OCI-LY3 (cell line): ENCODE data around the gene SLC13A2.

Experiments used
- H2AFZ ChIP-seq: fragments of 200-600, 300-600 bp; shearing (Covaris generic); 2 replicates; pipeline ENCODE4 v1.6.0; 2014; ENCODE audit warnings: antibody characterized with exemption, low read depth, low read length
- H3K27ac ChIP-seq: fragments of 200-600, 300-600 bp; sonication (generic); 2 replicates; pipeline ENCODE4 v1.5.1; 2014; ENCODE audit warnings: mild to moderate bottlenecking, low read length, moderate library complexity, mixed read lengths
- H3K27me3 ChIP-seq: fragments of 200-600, 300-600 bp; sonication (generic); 2 replicates; pipeline ENCODE4 v1.6.1; 2014; ENCODE audit warnings: low read depth, low read length, mixed read lengths
- H3K36me3 ChIP-seq: fragments of 200-600, 300-600 bp; sonication (generic); replicated peaks from 2 replicates; pipeline ENCODE3; 2014; ENCODE audit warnings: low read depth, low read length, mixed read lengths
- H3K4me1 ChIP-seq: fragments of 300-600, 200-600 bp; sonication (generic); 2 replicates; pipeline ENCODE4 v1.6.1; 2014; ENCODE audit warnings: low read length, mixed read lengths
- H3K4me2 ChIP-seq: fragments of 200-600, 300-600 bp; sonication (generic); 2 replicates; pipeline ENCODE4 v1.6.1; 2014; ENCODE audit warnings: low read length, mixed read lengths
- H3K4me3 ChIP-seq: fragments of 300-600, 200-600 bp; sonication (generic); 2 replicates; pipeline ENCODE4 v1.5.1; 2014; ENCODE audit warnings: antibody characterized with exemption, mild to moderate bottlenecking, low read length, moderate library complexity
- H3K79me2 ChIP-seq: fragments of 300-600, 200-600 bp; shearing (Covaris generic); 2 replicates; pipeline ENCODE4 v1.6.1; 2014; ENCODE audit warnings: mild to moderate bottlenecking, low read length, mixed read lengths
- H3K9ac ChIP-seq: fragments of 300-600, 200-600 bp; shearing (Covaris generic); 2 replicates; pipeline ENCODE4 v1.6.0; 2014; ENCODE audit warnings: mild to moderate bottlenecking, low read length, moderate library complexity
- H3K9me3 ChIP-seq: fragments of 200-600, 300-600 bp; shearing (Covaris generic); 2 replicates; pipeline ENCODE4 v1.6.1; 2014; ENCODE audit warnings: low read length, mixed read lengths; ENCODE audit not compliant: insufficient read depth
- H4K20me1 ChIP-seq: fragments of 200-600, 300-600 bp; sonication (generic); 2 replicates; pipeline ENCODE4 v1.6.1; 2016; ENCODE audit warnings: low read length, mixed read lengths; ENCODE audit not compliant: insufficient read depth
- EZH2phosphoT487 ChIP-seq: fragments of 200-600 bp; shearing (Covaris generic); IDR thresholded peaks from 2 replicates; pipeline ENCODE4 v1.6.1; 2018; ENCODE audit warnings: antibody characterized with exemption, mixed run types, low read depth
- TF ChIP-seq, protein P1 (sequence below): fragments of 200-600, 300-600 bp; sonication (generic); IDR thresholded peaks from 2 replicates; pipeline ENCODE4 v1.5.1; 2014; ENCODE audit warnings: antibody characterized with exemption, low read length, low read depth

SLC13A2 gene

DNA sequence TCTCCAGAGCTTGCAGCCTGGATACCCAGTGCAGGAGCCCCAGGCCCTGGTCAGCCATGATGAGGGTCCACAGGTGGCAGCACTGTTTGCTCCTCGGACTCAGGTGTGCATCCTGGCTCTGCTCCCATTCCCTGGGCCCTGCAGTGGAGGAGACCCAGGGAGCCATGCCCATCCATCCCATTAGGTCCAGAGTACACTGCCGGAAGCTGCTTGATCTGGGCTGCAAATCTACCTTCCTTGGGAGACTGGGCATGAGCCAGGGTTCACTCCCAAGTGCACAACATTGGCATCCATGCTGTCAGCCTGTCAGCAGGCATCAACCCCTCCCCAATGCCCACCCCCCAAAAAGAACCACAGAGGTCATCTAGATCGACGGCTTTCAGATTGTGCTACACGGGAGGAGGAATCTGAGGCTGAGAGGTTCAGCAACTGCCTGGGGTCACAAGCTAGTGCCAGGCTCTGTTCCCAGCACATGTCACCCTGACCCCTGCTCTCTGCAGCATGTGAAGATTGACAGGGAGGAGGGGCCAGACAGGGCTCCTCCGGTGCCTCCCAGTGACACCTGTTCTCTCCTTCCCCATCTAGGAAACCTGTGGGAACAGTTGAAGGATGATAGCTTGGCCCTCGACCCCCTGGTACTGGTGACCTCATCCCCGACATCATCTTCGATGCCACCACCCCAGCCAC lies 63.2 kb downstream of the SLC13A2 start:
- Histone ChIP-seq H3K4me2 (no peak overlapping the region), H3K9ac (no peak overlapping the region), H3K4me1 (peaks cover 21% of the 10 kb centered on the region), H3K79me2 (no peaks in the 10 kb centered on the region), H3K4me3 (no peak overlapping the region), H3K9me3 (no peaks in the 10 kb centered on the region), H3K36me3 (no peaks in the 10 kb centered on the region), H3K27ac (no peak overlapping the region), H2AFZ (no peak overlapping the region), H4K20me1 (no peaks in the 10 kb centered on the region), H3K27me3 (peaks cover 1% of the 10 kb centered on the region; the same call in 1 of the 2 replicates)
- no peak for TF ChIP-seq EZH2phosphoT487
- TF ChIP-seq, protein P1, sequence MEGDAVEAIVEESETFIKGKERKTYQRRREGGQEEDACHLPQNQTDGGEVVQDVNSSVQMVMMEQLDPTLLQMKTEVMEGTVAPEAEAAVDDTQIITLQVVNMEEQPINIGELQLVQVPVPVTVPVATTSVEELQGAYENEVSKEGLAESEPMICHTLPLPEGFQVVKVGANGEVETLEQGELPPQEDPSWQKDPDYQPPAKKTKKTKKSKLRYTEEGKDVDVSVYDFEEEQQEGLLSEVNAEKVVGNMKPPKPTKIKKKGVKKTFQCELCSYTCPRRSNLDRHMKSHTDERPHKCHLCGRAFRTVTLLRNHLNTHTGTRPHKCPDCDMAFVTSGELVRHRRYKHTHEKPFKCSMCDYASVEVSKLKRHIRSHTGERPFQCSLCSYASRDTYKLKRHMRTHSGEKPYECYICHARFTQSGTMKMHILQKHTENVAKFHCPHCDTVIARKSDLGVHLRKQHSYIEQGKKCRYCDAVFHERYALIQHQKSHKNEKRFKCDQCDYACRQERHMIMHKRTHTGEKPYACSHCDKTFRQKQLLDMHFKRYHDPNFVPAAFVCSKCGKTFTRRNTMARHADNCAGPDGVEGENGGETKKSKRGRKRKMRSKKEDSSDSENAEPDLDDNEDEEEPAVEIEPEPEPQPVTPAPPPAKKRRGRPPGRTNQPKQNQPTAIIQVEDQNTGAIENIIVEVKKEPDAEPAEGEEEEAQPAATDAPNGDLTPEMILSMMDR = no peak

DNA sequence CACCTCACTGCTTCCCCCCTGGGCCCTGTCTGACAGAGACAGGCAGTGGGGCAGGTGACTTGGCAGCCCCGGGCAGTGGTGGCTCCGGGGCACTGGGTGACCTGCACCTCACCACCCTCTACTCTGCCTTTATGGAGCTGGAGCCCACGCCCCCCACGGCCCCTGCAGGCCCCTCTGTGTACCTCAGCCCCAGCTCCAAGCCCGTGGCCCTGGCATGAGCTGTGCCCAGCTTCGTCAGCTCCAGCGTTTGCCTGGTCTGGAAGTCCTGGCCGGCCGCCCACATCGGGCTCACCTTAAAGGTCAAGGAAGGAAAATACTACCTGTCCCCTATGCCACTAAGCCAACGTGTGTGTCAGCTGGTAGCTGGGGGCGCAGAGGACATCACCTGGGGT lies 63.8 kb downstream of the SLC13A2 start:
- Histone ChIP-seq H3K79me2 (no peaks in the 10 kb centered on the region), H3K27ac (no peak overlapping the region), H3K4me1 (peaks cover 21% of the 10 kb centered on the region), H3K9ac (no peak overlapping the region), H3K4me3 (no peak overlapping the region), H3K36me3 (no peaks in the 10 kb centered on the region), H4K20me1 (no peaks in the 10 kb centered on the region), H3K27me3 (no peaks in the 10 kb centered on the region), H2AFZ (no peak overlapping the region), H3K4me2 (no peak overlapping the region), H3K9me3 (no peaks in the 10 kb centered on the region)
- TF ChIP-seq, protein P1 = no peak
- TF ChIP-seq EZH2phosphoT487 = no peak

DNA sequence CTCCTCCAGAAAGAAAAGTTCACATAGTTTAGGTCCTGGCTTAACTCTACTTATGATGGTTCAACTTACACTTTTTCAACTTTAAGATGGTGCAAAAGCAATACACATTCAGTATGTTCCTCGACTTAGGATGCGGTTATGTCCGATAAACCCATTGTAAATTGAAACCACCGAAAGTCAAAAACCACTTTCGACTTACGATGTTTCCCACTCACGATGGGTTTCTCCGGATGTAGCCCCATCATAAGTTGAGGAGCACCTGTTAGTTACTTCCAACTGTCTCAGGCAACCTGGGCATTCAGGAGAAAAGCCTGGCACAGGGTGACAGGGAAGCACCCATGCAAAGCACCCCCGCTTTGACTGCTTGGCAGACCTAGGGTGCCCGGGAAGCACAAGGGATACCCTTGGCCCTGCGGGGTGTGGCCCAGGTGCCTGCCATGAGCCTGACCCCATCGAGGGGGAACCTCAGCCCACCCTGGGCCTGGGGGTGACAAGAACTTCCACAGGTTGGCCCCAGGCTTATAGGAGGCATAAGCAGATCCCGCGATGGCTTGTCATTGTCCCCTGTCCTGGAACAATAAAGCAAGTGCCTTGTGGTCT lies 65.0 kb downstream of the SLC13A2 start:
- Histone ChIP-seq H3K4me2 (peak overlapping the region; percentile 51), H3K79me2 (no peaks in the 10 kb centered on the region), H3K36me3 (no peaks in the 10 kb centered on the region), H4K20me1 (no peaks in the 10 kb centered on the region), H2AFZ (no peak overlapping the region), H3K27ac (no peak overlapping the region), H3K9me3 (no peaks in the 10 kb centered on the region), H3K4me3 (peak overlapping the region; percentile 24; the same call in 1 of the 2 replicates), H3K4me1 (peaks cover 23% of the 10 kb centered on the region), H3K9ac (no peak overlapping the region), H3K27me3 (no peaks in the 10 kb centered on the region)
- TF ChIP-seq, protein P1 = no peak
- no peak for TF ChIP-seq EZH2phosphoT487

DNA sequence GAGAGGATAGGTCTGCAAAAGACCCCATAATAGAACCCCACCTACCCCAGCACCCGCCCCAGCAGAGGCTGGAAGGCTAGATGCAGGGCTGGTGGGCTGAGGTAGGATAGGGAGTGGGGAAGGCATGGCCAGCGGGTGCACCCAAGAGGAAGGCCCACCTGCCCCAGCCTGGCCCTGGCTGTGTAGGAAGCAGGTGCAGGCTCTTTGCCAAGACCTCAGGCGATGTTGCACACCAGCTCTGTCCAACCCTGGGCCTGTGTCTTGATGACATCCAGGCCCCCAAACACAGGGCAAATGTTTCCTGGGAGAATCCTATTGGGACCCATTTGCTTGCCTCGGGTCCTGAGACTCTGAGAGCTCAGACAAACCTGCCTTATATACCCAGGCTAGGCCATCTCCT lies 66.8 kb downstream of the SLC13A2 start:
- Histone ChIP-seq H3K4me3 (no peak overlapping the region), H3K79me2 (no peaks in the 10 kb centered on the region), H4K20me1 (no peaks in the 10 kb centered on the region), H2AFZ (no peak overlapping the region), H3K9ac (no peak overlapping the region), H3K27ac (no peak overlapping the region), H3K36me3 (peaks cover 3% of the 10 kb centered on the region), H3K4me1 (peaks cover 36% of the 10 kb centered on the region), H3K4me2 (no peak overlapping the region), H3K27me3 (no peaks in the 10 kb centered on the region), H3K9me3 (no peaks in the 10 kb centered on the region)
- TF ChIP-seq, protein P1 = no peak
- no peak for TF ChIP-seq EZH2phosphoT487
